Urinary bladder (tissue), 4 donors: ENCODE measurements around the gene TC2N. TPM values are rescaled to one million over a fixed set of nuclear protein-coding genes. Genes with fewer than 3 reads are reported as not detected.

ENCODE experiments used
- DNase-seq: peaks from one replicate; pipeline ENCODE4 v3.0.0-alpha.2; 2015; ENCODE audit errors: extremely low spot score
- H3K27ac ChIP-seq: one replicate; pipeline ENCODE4 v1.5.1; 2013; ENCODE audit warnings: low read depth, mild to moderate bottlenecking, moderate library complexity
- H3K36me3 ChIP-seq: one replicate; pipeline ENCODE4 v1.6.1; 2013; ENCODE audit warnings: mild to moderate bottlenecking, moderate library complexity; ENCODE audit not compliant: insufficient read depth
- H3K4me1 ChIP-seq: one replicate; pipeline ENCODE4 v1.6.1; 2013; ENCODE audit warnings: mild to moderate bottlenecking, moderate library complexity; ENCODE audit not compliant: insufficient read depth
- H3K4me3 ChIP-seq: one replicate; pipeline ENCODE4 v1.5.1; 2013; ENCODE audit warnings: low read depth, low read length
- WGBS: extraction: QIAGEN DNeasy Blood & Tissue Kit; methylation state at CpG from one replicate; pipeline ENCODE4 v1.1.7; 2013; 5-methylcytosine and 5-hydroxymethylcytosine counted together
- polyA plus RNA-seq: library from polyadenylated mRNA; stranded (reverse); fragments of 200-250 nt; gene quantifications from one replicate; pipeline ENCODE4 v1.2.3, GENCODE V29; 2013
- total RNA-seq: library from RNA; depleted of rRNA; stranded (reverse); fragments of >200 nt; gene quantifications from one replicate; pipeline ENCODE4 v1.2.3, GENCODE V29; 2014
- donor health status: healthy with polysubstance abuse.
- donor health status: healthy.

Gene TC2N
- total and polyA plus RNA-seq, 2 donors, result 9.8 to 46.8 TPM

DNA sequence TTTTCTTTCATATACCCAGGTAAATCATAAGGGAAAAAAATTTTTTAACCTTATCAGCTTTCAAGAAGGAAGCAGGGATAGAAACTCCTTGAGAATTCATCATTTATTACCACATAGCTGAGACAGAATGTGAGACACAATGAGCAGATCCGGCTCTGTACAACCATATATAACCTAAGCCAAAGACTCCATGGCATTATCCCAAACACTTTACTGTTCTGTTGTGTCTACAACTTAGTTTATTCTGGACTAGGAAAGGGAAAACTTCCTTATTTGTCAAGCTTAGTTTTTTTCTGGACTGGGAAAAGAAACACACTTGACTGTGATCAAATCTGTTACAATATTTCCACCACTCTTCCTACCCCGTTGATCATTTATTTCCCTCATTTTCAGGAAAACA, 97.2 kb downstream of the TC2N start:
- Histone ChIP-seq H3K4me3 (no peak overlapping the region), H3K27ac (no peak overlapping the region), H3K36me3 (no peaks in the 10 kb centered on the region), H3K4me1 (no peaks in the 10 kb centered on the region)
- DNase-seq, result no peak
- WGBS, result 65% methylated on average over 2 of the region's 2 CpGs

- 39% methylated on average over 4 of the region's 4 CpGs for WGBS
- H3K36me3 ChIP-seq, result no peaks in the 10 kb centered on the region
- no peaks in the 10 kb centered on the region for H3K4me1 ChIP-seq
- no peak for DNase-seq
- H3K4me3 ChIP-seq, result no peak overlapping the region
- H3K27ac ChIP-seq, result no peak overlapping the region
Measured at GRCh38 chr14:91755570-91756295, 111.6 kb downstream of the TC2N start.

DNA sequence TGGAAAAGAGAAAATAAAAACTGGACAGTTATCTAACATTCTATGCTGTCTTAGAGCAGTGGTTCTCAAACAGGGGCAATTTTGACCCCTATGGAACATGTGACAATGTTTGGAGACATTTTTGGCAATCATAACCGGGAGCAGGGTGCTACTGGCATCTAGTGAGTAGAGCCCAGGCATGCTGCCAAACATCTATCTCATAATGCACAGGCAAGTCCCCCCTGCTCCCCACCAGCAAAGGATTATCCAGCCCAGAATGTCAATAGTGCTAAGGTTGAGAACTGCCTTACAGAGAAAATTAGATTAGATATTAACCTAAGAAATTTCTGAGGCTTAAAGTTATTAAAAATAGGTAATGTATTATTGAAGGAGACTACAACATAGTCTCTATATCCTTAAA, 112.5 kb downstream of the TC2N start:
- H3K4me3 ChIP-seq, result no peak overlapping the region
- 12% methylated on average over 1 of the region's 1 CpG for WGBS
- no peak overlapping the region for H3K27ac ChIP-seq
- no peaks in the 10 kb centered on the region for H3K4me1 ChIP-seq
- no peaks in the 10 kb centered on the region for H3K36me3 ChIP-seq
- DNase-seq, result no peak

DNA sequence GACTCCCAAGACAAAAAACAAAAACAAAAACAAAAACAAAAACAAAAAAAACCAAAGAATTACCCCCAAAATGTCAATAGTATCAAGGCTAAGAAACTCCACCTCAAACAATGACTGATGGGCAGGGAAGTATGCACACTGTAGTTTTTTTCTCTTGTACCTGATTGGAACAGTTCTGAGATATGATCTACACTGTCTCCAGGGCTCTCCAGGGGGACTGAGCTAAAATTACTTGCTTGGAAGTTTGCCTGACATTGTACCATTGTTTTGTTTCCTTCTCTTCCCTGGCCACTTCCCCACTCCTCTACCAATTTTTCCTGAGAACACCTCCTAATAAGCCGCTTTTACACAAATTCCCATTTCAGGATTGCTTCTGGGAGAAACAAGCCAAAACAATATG, 113.2 kb downstream of the TC2N start:
- WGBS, result 90% methylated on average over 1 of the region's 1 CpG
- H3K36me3 ChIP-seq, result no peaks in the 10 kb centered on the region
- H3K4me1 ChIP-seq, result no peaks in the 10 kb centered on the region
- H3K4me3 ChIP-seq, result no peak overlapping the region
- DNase-seq, result no peak
- H3K27ac ChIP-seq, result no peak overlapping the region

- WGBS, result 55% methylated on average over 4 of the region's 4 CpGs
- H3K36me3 ChIP-seq, result no peaks in the 10 kb centered on the region
- H3K4me3 ChIP-seq, result no peak overlapping the region
- no peaks in the 10 kb centered on the region for H3K4me1 ChIP-seq
- no peak overlapping the region for H3K27ac ChIP-seq
- DNase-seq, result no peak
Measured at GRCh38 chr14:91753501-91754128, 113.7 kb downstream of the TC2N start.

DNA sequence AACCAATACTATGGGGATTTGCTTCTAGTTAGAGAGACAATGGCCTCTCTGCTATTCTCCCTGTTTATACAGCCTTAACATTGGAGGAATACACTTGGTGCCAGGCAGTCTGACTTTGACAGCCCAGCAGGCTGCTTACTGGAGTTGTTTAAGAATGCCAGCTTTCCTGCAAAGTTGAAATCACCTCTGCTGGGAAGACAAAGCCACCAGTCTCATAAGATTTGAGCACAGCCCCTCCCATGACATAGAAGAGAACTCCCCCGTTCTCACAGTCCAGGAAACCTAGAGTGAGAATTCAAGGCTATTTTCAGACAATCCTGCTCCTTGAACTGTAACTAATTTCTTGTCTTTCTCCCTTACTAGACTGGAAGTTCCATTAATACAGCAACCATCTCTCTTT, 114.4 kb downstream of the TC2N start:
- Histone ChIP-seq H3K27ac (no peak overlapping the region), H3K4me1 (no peaks in the 10 kb centered on the region), H3K4me3 (no peak overlapping the region), H3K36me3 (no peaks in the 10 kb centered on the region)
- WGBS, result 50% methylated on average over 1 of the region's 1 CpG
- DNase-seq, result no peak

- 84% methylated on average over 2 of the region's 2 CpGs for WGBS
- Histone ChIP-seq H3K36me3 (no peaks in the 10 kb centered on the region), H3K4me3 (no peak overlapping the region), H3K27ac (no peak overlapping the region), H3K4me1 (no peaks in the 10 kb centered on the region)
- DNase-seq, result no peak
Measured at GRCh38 chr14:91751719-91752118, 115.6 kb downstream of the TC2N start.

GRCh38 chr14:91750634-91751198, 116.6 kb downstream of the TC2N start:
- no peak for DNase-seq
- no peak overlapping the region for H3K27ac ChIP-seq
- H3K4me3 ChIP-seq, result no peak overlapping the region
- H3K4me1 ChIP-seq, result no peaks in the 10 kb centered on the region
- no peaks in the 10 kb centered on the region for H3K36me3 ChIP-seq
- 90% methylated on average over 3 of the region's 3 CpGs for WGBS

DNA sequence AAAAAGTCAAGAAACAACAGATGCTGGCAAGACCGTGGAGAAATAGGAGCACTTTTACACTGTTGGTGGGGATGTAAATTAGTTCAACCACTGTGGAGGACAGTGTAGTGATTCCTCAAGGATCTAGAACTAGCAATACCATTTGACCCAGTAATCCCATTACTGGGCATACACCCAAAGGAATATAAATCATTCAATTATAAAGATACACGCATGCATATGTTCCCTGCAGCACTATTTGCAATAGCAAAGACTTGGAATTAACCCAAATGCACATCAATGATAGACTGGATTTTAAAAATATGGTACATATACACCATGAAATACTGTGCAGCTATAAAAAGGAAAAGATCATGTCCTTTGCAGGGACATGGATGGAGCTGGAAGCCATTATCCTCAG, 117.5 kb downstream of the TC2N start:
- Histone ChIP-seq H3K4me1 (no peaks in the 10 kb centered on the region), H3K27ac (no peak overlapping the region), H3K4me3 (no peak overlapping the region), H3K36me3 (no peaks in the 10 kb centered on the region)
- 38% methylated on average over 2 of the region's 2 CpGs for WGBS
- DNase-seq, result no peak

DNA sequence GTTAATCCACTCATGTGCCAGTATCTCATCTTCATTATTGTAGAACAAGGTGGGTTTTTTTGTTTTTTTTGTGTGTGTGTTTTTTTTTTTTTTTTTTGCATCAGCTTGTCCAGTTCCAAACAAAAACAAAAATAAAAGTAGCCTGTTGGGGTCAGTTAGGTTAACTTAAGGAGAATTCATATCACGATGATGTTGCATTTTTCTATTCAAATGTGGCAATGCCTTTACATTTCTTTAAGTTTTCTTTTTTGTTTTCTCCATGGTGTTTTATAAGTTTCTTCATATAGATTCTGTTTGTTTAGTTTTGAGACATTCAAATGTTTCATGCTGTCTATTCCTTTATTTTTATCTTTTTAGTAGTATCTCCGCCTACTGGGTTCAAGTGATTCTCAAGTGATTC, 119.3 kb downstream of the TC2N start:
- WGBS, result 94% methylated on average over 2 of the region's 2 CpGs
- Histone ChIP-seq H3K4me1 (peaks cover 1% of the 10 kb centered on the region), H3K36me3 (no peaks in the 10 kb centered on the region), H3K4me3 (no peak overlapping the region), H3K27ac (no peak overlapping the region)
- no peak for DNase-seq

DNA sequence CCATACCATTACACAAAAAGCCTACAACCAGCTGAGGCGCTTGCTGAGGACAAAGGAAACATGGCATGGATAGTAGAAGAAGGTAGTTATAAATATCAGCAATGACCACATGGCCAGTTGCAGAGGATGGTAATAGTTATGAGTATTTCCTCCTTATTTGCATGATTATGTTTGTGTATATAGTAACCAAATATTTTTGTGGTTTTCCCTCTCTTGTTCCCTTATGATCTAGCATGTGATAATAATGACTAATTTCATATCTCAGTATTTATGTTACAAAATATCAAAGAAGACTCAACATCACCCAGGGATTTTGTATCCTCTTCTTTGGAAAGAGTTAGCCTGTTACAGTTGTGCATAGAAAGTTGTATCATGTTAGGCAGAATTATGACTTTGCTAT, 122.0 kb downstream of the TC2N start:
- 93% methylated on average over 1 of the region's 1 CpG for WGBS
- no peaks in the 10 kb centered on the region for H3K36me3 ChIP-seq
- no peak overlapping the region for H3K4me3 ChIP-seq
- peaks cover 1% of the 10 kb centered on the region for H3K4me1 ChIP-seq
- H3K27ac ChIP-seq, result no peak overlapping the region
- no peak for DNase-seq

GRCh38 chr14:91744068-91744480, 123.3 kb downstream of the TC2N start:
- H3K4me1 ChIP-seq, result peaks cover 1% of the 10 kb centered on the region
- H3K27ac ChIP-seq, result no peak overlapping the region
- WGBS, result 74% methylated on average over 2 of the region's 2 CpGs
- DNase-seq, result no peak
- H3K36me3 ChIP-seq, result no peaks in the 10 kb centered on the region
- H3K4me3 ChIP-seq, result no peak overlapping the region

DNA sequence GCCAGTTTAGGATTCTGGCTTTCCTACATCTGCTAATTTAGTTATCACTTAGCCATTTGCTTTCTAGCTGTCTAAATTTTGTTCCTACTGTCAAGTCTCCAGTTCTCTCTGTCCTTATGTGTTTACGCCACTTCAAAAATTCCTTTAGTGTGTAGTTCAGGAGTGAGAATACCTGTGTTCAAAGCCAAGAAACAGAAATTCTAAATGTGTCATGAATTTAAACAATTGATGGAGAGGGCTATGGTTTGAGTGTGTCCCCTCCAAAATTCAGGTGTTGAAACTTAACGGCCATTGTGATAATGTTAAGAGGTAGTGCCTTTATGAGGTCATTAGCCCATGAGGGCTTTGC, 124.1 kb downstream of the TC2N start:
- H3K4me1 ChIP-seq, result peaks cover 1% of the 10 kb centered on the region
- DNase-seq, result no peak
- WGBS, result 87% methylated on average over 2 of the region's 2 CpGs

GRCh38 chr14:91742621-91743304, 124.6 kb downstream of the TC2N start:
- WGBS, result 72% methylated on average over 1 of the region's 1 CpG
- no peak for DNase-seq
- no peak overlapping the region for H3K27ac ChIP-seq
- peaks cover 1% of the 10 kb centered on the region for H3K4me1 ChIP-seq
- no peak overlapping the region for H3K4me3 ChIP-seq
- H3K36me3 ChIP-seq, result no peaks in the 10 kb centered on the region

More for the DNA sequence above, 124.1 kb downstream of the TC2N start:
- Histone ChIP-seq H3K27ac (no peak overlapping the region), H3K36me3 (no peaks in the 10 kb centered on the region), H3K4me3 (no peak overlapping the region)
